Body of pancreas (tissue), 4 donors: ENCODE data around the gene ACTR3.

Source experiments
- CTCF ChIP-seq, 7 experiments: fragments of 450-650 bp in 4 of 7; fragments of 200-600 bp in 3 of 7; sonication (generic) in 3 of 7; IDR thresholded peaks; one replicate each; pipeline ENCODE4 v1.5.1; 2016 to 2019; ENCODE audit warnings: antibody characterized with exemption in 7 of 7
- POLR2A ChIP-seq, 3 donors: fragments of 450-650 bp; IDR thresholded peaks; one replicate each; pipeline ENCODE4 v1.6.1; 2016; ENCODE audit warnings: antibody characterized with exemption in 3 of 3, mild to moderate bottlenecking in 2 of 3

GRCh38 chr2:113896791-113897190 lies 6.9 kb downstream of the ACTR3 start:
- TF ChIP-seq CTCF (IDR thresholded peaks at IDR 0.05) (no peak), POLR2A (IDR thresholded peaks at IDR 0.05) (no peak)
